ENCODE results near the gene GALNT17. TPM values are rescaled to one million over a fixed set of nuclear protein-coding genes. Genes with fewer than 3 reads are reported as not detected.

Gene GALNT17
- total and polyA plus RNA-seq, 12 donors = 0.94 to 37.5 (median 8.1) TPM

- Histone ChIP-seq H3K27me3 (no peaks in the 10 kb centered on the region), H3K27ac (peak overlapping the region in 1 of 5 donors; percentile 17), H3K4me1 (replicated peaks in 1 of 2) (no peaks in the 10 kb centered on the region), H3K36me3 (replicated peaks in 1 of 2) (no peaks in the 10 kb centered on the region), H3K9me3 (replicated peaks in 1 of 3) (no peaks in the 10 kb centered on the region), H3K4me3 (no peak overlapping the region)
- intact Hi-C loops (cut with DNase I) = no loop called here
- peak in 2 of 7 donors; percentile 14 to 56 for DNase-seq
- 53 to 66% (median 60%) methylated on average over 5 of the region's 5 CpGs for WGBS, 4 donors
- TF ChIP-seq POLR2A (IDR thresholded peaks at IDR 0.05) (no peak), CTCF (IDR thresholded peaks at IDR 0.05) (no peak)
These were observed 88.3 kb downstream of the GALNT17 start for GRCh38 chr7:71220210-71220695.

- TF ChIP-seq CTCF (IDR thresholded peaks at IDR 0.05) (no peak), POLR2A (IDR thresholded peaks at IDR 0.05) (no peak)
- Histone ChIP-seq H3K9me3 (replicated peaks in 1 of 3) (no peaks in the 10 kb centered on the region), H3K4me3 (no peak overlapping the region), H3K27me3 (no peaks in the 10 kb centered on the region), H3K36me3 (replicated peaks in 1 of 2) (no peaks in the 10 kb centered on the region), H3K27ac (peak overlapping the region in 2 of 5 donors; percentile 37), H3K4me1 (replicated peaks in 1 of 2) (no peaks in the 10 kb centered on the region)
- WGBS, 4 donors = 92 to 100% (median 96%) methylated on average over 1 of the region's 1 CpG
- no peak for DNase-seq
- intact Hi-C loops (cut with DNase I) = no loop called here
These were observed 89.1 kb downstream of the GALNT17 start for GRCh38 chr7:71221049-71221448.

- Histone ChIP-seq H3K27ac (no peak overlapping the region), H3K9me3 (replicated peaks in 1 of 3) (no peaks in the 10 kb centered on the region), H3K4me3 (no peak overlapping the region), H3K4me1 (replicated peaks in 1 of 2) (no peaks in the 10 kb centered on the region), H3K27me3 (no peaks in the 10 kb centered on the region), H3K36me3 (replicated peaks in 1 of 2) (no peaks in the 10 kb centered on the region)
- WGBS, 4 donors = 38 to 55% (median 41%) methylated on average over 3 of the region's 3 CpGs
- intact Hi-C loops (cut with DNase I) = no loop called here
- TF ChIP-seq POLR2A (IDR thresholded peaks at IDR 0.05) = no peak
- TF ChIP-seq CTCF (IDR thresholded peaks at IDR 0.05) = no peak
- peak in 1 of 7 donors; percentile 33 for DNase-seq
These were observed 89.6 kb downstream of the GALNT17 start for GRCh38 chr7:71221549-71221948.

GRCh38 chr7:71227126-71227525, 95.2 kb downstream of the GALNT17 start:
- no peaks in the 10 kb centered on the region for H3K27me3 ChIP-seq
- no peak for TF ChIP-seq CTCF (IDR thresholded peaks at IDR 0.05)
- TF ChIP-seq POLR2A (IDR thresholded peaks at IDR 0.05) = no peak
- H3K9me3 ChIP-seq (replicated peaks in 1 of 3) = no peaks in the 10 kb centered on the region
- no peak overlapping the region for H3K4me3 ChIP-seq
- intact Hi-C loops (cut with DNase I) = no loop called here
- DNase-seq = no peak
- 84 to 96% (median 87%) methylated on average over 5 of the region's 5 CpGs for WGBS, 4 donors
- no peaks in the 10 kb centered on the region for H3K4me1 ChIP-seq (replicated peaks in 1 of 2)
- H3K36me3 ChIP-seq (replicated peaks in 1 of 2) = no peaks in the 10 kb centered on the region
- H3K27ac ChIP-seq = no peak overlapping the region
